HTERT RPE-1 (cell line): Measurements from ENCODE around the gene KRTAP20-1.

ENCODE experiments used
- in situ Hi-C: fragments of 300-500 bp; cut with MboI; formaldehyde crosslinking; loops from 4 replicates; pipeline ENCODE4 v1.14.3; 2020; ENCODE audit warnings: low sequenced_read_pairs

The KRTAP20-1 gene

GRCh38 chr21:30616125-30616524 is at the start of gene KRTAP20-1:
KRTAP20-1 (plus strand) TSS chr21:30616425; CDS start chr21:30616455, 30 bp downstream.
- in situ Hi-C loops = no loop called here

- in situ Hi-C loops = no loop called here
These were observed 48.6 kb upstream of the KRTAP20-1 start for GRCh38 chr21:30567617-30568016.

GRCh38 chr21:30577766-30578165 is 38.5 kb upstream of the KRTAP20-1 start:
- in situ Hi-C loops = no loop called here

GRCh38 chr21:30579346-30579745 is 36.9 kb upstream of the KRTAP20-1 start:
- in situ Hi-C loops = no loop called here

GRCh38 chr21:30580132-30580531 is 36.1 kb upstream of the KRTAP20-1 start:
- in situ Hi-C loops = no loop called here

- in situ Hi-C loops = no loop called here
These were observed 33.4 kb upstream of the KRTAP20-1 start for GRCh38 chr21:30582870-30583269.

- in situ Hi-C loops = no loop called here
These were observed 25.9 kb upstream of the KRTAP20-1 start, which contains the start of gene KRTAP22-2 for GRCh38 chr21:30590297-30590696. KRTAP22-2 (minus strand) TSS chr21:30590397.

- in situ Hi-C loops = no loop called here
These were observed 24.1 kb upstream of the KRTAP20-1 start, which contains the start of gene KRTAP6-3 for GRCh38 chr21:30592140-30592539. KRTAP6-3 (plus strand) TSS chr21:30592440; CDS start chr21:30592446, 6 bp downstream.

- in situ Hi-C loops = no loop called here
These were observed 17.4 kb upstream of the KRTAP20-1 start, which contains the start of gene KRTAP6-2 for GRCh38 chr21:30598802-30599201. KRTAP6-2 (minus strand) TSS chr21:30598902; CDS start chr21:30598874, 28 bp downstream.

- in situ Hi-C loops = no loop called here
These were observed 15.4 kb upstream of the KRTAP20-1 start, which contains the start of gene KRTAP22-1 for GRCh38 chr21:30600787-30601186. KRTAP22-1 (plus strand) TSS chr21:30601087.

GRCh38 chr21:30605968-30606367 is 10.3 kb upstream of the KRTAP20-1 start:
- in situ Hi-C loops = no loop called here

GRCh38 chr21:30612132-30612531 is 4.1 kb upstream of the KRTAP20-1 start:
- in situ Hi-C loops = no loop called here

GRCh38 chr21:30613836-30614235 is 2.4 kb upstream of the KRTAP20-1 start, which contains the start of gene KRTAP6-1:
KRTAP6-1 (minus strand) TSS chr21:30613930; CDS start chr21:30613904, 26 bp downstream.
- in situ Hi-C loops = no loop called here

- in situ Hi-C loops = no loop called here
These were observed 1.0 kb upstream of the KRTAP20-1 start for GRCh38 chr21:30615199-30615598.

- in situ Hi-C loops = no loop called here
These were observed 3.9 kb downstream of the KRTAP20-1 start for GRCh38 chr21:30620080-30620479.

- in situ Hi-C loops = no loop called here
These were observed 4.3 kb downstream of the KRTAP20-1 start, which contains the start of gene KRTAP20-4 for GRCh38 chr21:30620522-30620921. KRTAP20-4 (plus strand) TSS chr21:30620627.

GRCh38 chr21:30623362-30623761 is 7.1 kb downstream of the KRTAP20-1 start:
- in situ Hi-C loops = no loop called here

GRCh38 chr21:30625449-30626165 is 9.4 kb downstream of the KRTAP20-1 start:
- in situ Hi-C loops = no loop called here

GRCh38 chr21:30628109-30628508 is 11.9 kb downstream of the KRTAP20-1 start:
- in situ Hi-C loops = no loop called here

GRCh38 chr21:30629200-30629599 is 13.0 kb downstream of the KRTAP20-1 start:
- in situ Hi-C loops = no loop called here

GRCh38 chr21:30634906-30635305 is 18.7 kb downstream of the KRTAP20-1 start, which contains the start of gene KRTAP20-2:
KRTAP20-2 (plus strand) TSS chr21:30635206; CDS start chr21:30635264, 58 bp downstream.
- in situ Hi-C loops = no loop called here

GRCh38 chr21:30638686-30639085 is 22.5 kb downstream of the KRTAP20-1 start:
- in situ Hi-C loops = no loop called here
